Measurements from ENCODE around the gene IDH2.

- TF ChIP-seq CTCF (conservative IDR thresholded peaks at IDR 0.05; ENCODE audit: low read depth, low read length) (no peak), EZH2phosphoT487 (IDR thresholded peaks at IDR 0.05; ENCODE audit: borderline replicate concordance, low read length) (no peak)
Measured at GRCh38 chr15:90058308-90058707, 44.0 kb downstream of the IDH2 start.
